Activated naive CD4-positive, alpha-beta T cell treated with anti-CD3 and anti-CD28 coated beads for 36 hours (primary cell): ENCODE data around the gene PIK3CG. TPM values are rescaled to one million over a fixed set of nuclear protein-coding genes. Genes with fewer than 3 reads are reported as not detected.
"Not testable (repeated sequence)": the region's sequence is repeated elsewhere in the genome, so short reads cannot be mapped to it uniquely, and the experiment has no call there.

Source experiments
- CTCF ChIA-PET: fragments of 350-600 bp; sonication (Branson Sonifier 250); formaldehyde crosslinking; loops from one replicate; lab custom pipeline; 2021; ENCODE audit warnings: antibody characterized with exemption; lab: Charles Lee
- DNase-seq: peaks from one replicate; pipeline ENCODE4 v3.0.0-alpha.2; 2020
- H3K27ac Mint-ChIP-seq: one replicate; pipeline ENCODE4 v1.8.0; 2021; ENCODE audit warnings: mild to moderate bottlenecking, mixed read lengths
- H3K27me3 Mint-ChIP-seq: one replicate; pipeline ENCODE4 v1.8.0; 2021; ENCODE audit warnings: low read depth, mixed read lengths
- H3K36me3 Mint-ChIP-seq: one replicate; pipeline ENCODE4 v1.8.0; 2021; ENCODE audit warnings: low read depth, mixed read lengths
- H3K4me1 Mint-ChIP-seq: one replicate; pipeline ENCODE4 v1.8.0; 2021; ENCODE audit warnings: low read depth, mixed read lengths
- H3K4me3 Mint-ChIP-seq: one replicate; pipeline ENCODE4 v1.8.0; 2021; ENCODE audit warnings: mild to moderate bottlenecking, moderate library complexity, mixed read lengths
- H3K9me3 Mint-ChIP-seq: one replicate; pipeline ENCODE4 v1.8.0; 2021; ENCODE audit warnings: mixed read lengths
- intact Hi-C: fragments of 100-400 bp; cut with micrococcal nuclease; formaldehyde crosslinking; loops from one replicate; pipeline ENCODE4 v1.15.1; 2023
- total RNA-seq, 2 experiments: library from RNA; stranded (reverse); gene quantifications; one replicate each; pipeline ENCODE4 v1.2.3, GENCODE V29; 2021

The PIK3CG gene
- total RNA-seq, 2 experiments from 2014 or later = 3.6 to 3.8 TPM

- intact Hi-C loops = no loop called here
- Mint-ChIP-seq H3K4me1 (no peaks in the 10 kb centered on the region), H3K36me3 (no peaks in the 10 kb centered on the region), H3K9me3 (peaks cover 12% of the 10 kb centered on the region), H3K27ac (no peak overlapping the region), H3K27me3 (no peaks in the 10 kb centered on the region), H3K4me3 (no peak overlapping the region)
- CTCF ChIA-PET = interaction anchor here (0.5 to 1.2 kb wide), 2 partner anchors 24 to 750 kb away, joined by 4 read pairs; no protein-coding TSS in a partner anchor
- DNase-seq = no peak
Observed at GRCh38 chr7:106927536-106927935, 62.5 kb downstream of the PIK3CG start.

- H3K27me3 Mint-ChIP-seq, H3K9me3 Mint-ChIP-seq, H3K36me3 Mint-ChIP-seq, CTCF ChIA-PET, intact Hi-C loops, H3K27ac Mint-ChIP-seq, H3K4me1 Mint-ChIP-seq, H3K4me3 Mint-ChIP-seq, DNase-seq: not testable (repeated sequence)
Observed at GRCh38 chr7:106929616-106930015, 64.5 kb downstream of the PIK3CG start.

- Mint-ChIP-seq H3K27me3 (no peaks in the 10 kb centered on the region), H3K4me1 (no peaks in the 10 kb centered on the region), H3K4me3 (no peak overlapping the region), H3K27ac (no peak overlapping the region), H3K9me3 (peaks cover 4% of the 10 kb centered on the region), H3K36me3 (peaks cover 2% of the 10 kb centered on the region)
- CTCF ChIA-PET = interaction anchor here (1.5 kb wide), 1 partner anchor 212 kb away, joined by 7 read pairs; no protein-coding TSS in a partner anchor
- DNase-seq = no peak
- intact Hi-C loops = no loop called here
Observed at GRCh38 chr7:106936236-106936635, 71.2 kb downstream of the PIK3CG start.

- H3K27ac Mint-ChIP-seq, H3K36me3 Mint-ChIP-seq, H3K9me3 Mint-ChIP-seq, intact Hi-C loops, H3K4me3 Mint-ChIP-seq, H3K4me1 Mint-ChIP-seq, H3K27me3 Mint-ChIP-seq, DNase-seq: not testable (repeated sequence)
- CTCF ChIA-PET = interaction anchor here (0.7 kb wide), 1 partner anchor 9 kb away, joined by 3 read pairs; no protein-coding TSS in a partner anchor
Observed at GRCh38 chr7:106938122-106938521, 73.0 kb downstream of the PIK3CG start.

- Mint-ChIP-seq H3K9me3 (peaks cover 4% of the 10 kb centered on the region), H3K4me1 (no peaks in the 10 kb centered on the region), H3K27ac (no peak overlapping the region), H3K4me3 (no peak overlapping the region), H3K27me3 (no peaks in the 10 kb centered on the region), H3K36me3 (peaks cover 2% of the 10 kb centered on the region)
- intact Hi-C loops = no loop called here
- no peak for DNase-seq
- CTCF ChIA-PET = interaction anchor here (0.7 kb wide), 1 partner anchor 8 kb away, joined by 3 read pairs; no protein-coding TSS in a partner anchor
Observed at GRCh38 chr7:106938803-106939202, 73.7 kb downstream of the PIK3CG start.

- H3K9me3 Mint-ChIP-seq = no peaks in the 10 kb centered on the region
- no peak overlapping the region for H3K27ac Mint-ChIP-seq
- intact Hi-C loops = no loop called here
- H3K36me3 Mint-ChIP-seq = peaks cover 1% of the 10 kb centered on the region
- no peak overlapping the region for H3K4me3 Mint-ChIP-seq
- H3K4me1 Mint-ChIP-seq = no peaks in the 10 kb centered on the region
- H3K27me3 Mint-ChIP-seq = peaks cover 1% of the 10 kb centered on the region
- DNase-seq = no peak
- CTCF ChIA-PET = no interaction called here
Observed at GRCh38 chr7:106944035-106944665, 79.1 kb downstream of the PIK3CG start.

- no peak overlapping the region for H3K27ac Mint-ChIP-seq
Observed at GRCh38 chr7:106947244-106947728, 82.2 kb downstream of the PIK3CG start.

GRCh38 chr7:106952001-106952657, 87.0 kb downstream of the PIK3CG start:
- Mint-ChIP-seq H3K27ac (no peak overlapping the region), H3K4me3 (no peak overlapping the region), H3K27me3 (peaks cover 1% of the 10 kb centered on the region), H3K36me3 (no peaks in the 10 kb centered on the region), H3K4me1 (no peaks in the 10 kb centered on the region), H3K9me3 (no peaks in the 10 kb centered on the region)
- DNase-seq = no peak
- intact Hi-C loops = no loop called here
- CTCF ChIA-PET = interaction anchor here (0.5 kb wide), 1 partner anchor 10 kb away, joined by 4 read pairs; no protein-coding TSS in a partner anchor

More at GRCh38 chr7:106947244-106947728, 82.2 kb downstream of the PIK3CG start:
- CTCF ChIA-PET = interaction anchor here (0.5 to 6.5 kb wide), 9 partner anchors 9 to 456 kb away, joined by 3 to 69 read pairs (median 3); partner anchors contain the start of gene HBP1
- peak; percentile 48 for DNase-seq
- H3K4me3 Mint-ChIP-seq = no peak overlapping the region
- H3K4me1 Mint-ChIP-seq = no peaks in the 10 kb centered on the region
- H3K27me3 Mint-ChIP-seq = peaks cover 1% of the 10 kb centered on the region
- H3K9me3 Mint-ChIP-seq = no peaks in the 10 kb centered on the region
- intact Hi-C loops = loop anchor here (1.0 to 5.0 kb wide), 3 partner anchors 154 to 780 kb away; no protein-coding TSS in a partner anchor
- H3K36me3 Mint-ChIP-seq = no peaks in the 10 kb centered on the region

- H3K9me3 Mint-ChIP-seq = no peaks in the 10 kb centered on the region
- no peak overlapping the region for H3K27ac Mint-ChIP-seq
- CTCF ChIA-PET = no interaction called here
- intact Hi-C loops = no loop called here
- no peaks in the 10 kb centered on the region for H3K4me1 Mint-ChIP-seq
- H3K36me3 Mint-ChIP-seq = no peaks in the 10 kb centered on the region
- H3K4me3 Mint-ChIP-seq = no peak overlapping the region
- DNase-seq = no peak
- H3K27me3 Mint-ChIP-seq = peaks cover 1% of the 10 kb centered on the region
Observed at GRCh38 chr7:106952658-106953231, 87.7 kb downstream of the PIK3CG start.

- Mint-ChIP-seq H3K4me1 (no peaks in the 10 kb centered on the region), H3K4me3 (no peak overlapping the region), H3K27me3 (no peaks in the 10 kb centered on the region), H3K27ac (no peak overlapping the region), H3K36me3 (no peaks in the 10 kb centered on the region), H3K9me3 (no peaks in the 10 kb centered on the region)
- intact Hi-C loops = no loop called here
- CTCF ChIA-PET = no interaction called here
- DNase-seq = no peak
Observed at GRCh38 chr7:106954840-106955239, 89.8 kb downstream of the PIK3CG start.

- H3K36me3 Mint-ChIP-seq, CTCF ChIA-PET: not testable (repeated sequence)
Observed at GRCh38 chr7:106955857-106956256, 90.8 kb downstream of the PIK3CG start.

More at GRCh38 chr7:106955857-106956256, 90.8 kb downstream of the PIK3CG start:
- H3K4me3 Mint-ChIP-seq, DNase-seq, intact Hi-C loops, H3K27me3 Mint-ChIP-seq, H3K27ac Mint-ChIP-seq, H3K9me3 Mint-ChIP-seq, H3K4me1 Mint-ChIP-seq: not testable (repeated sequence)
